Prostate gland (tissue), 2 donors: ENCODE data around the gene APOA5.

Experiments
- CTCF ChIP-seq, 4 experiments: fragments of 200-600 bp in 2 of 4; fragments of 450-650 bp in 2 of 4; sonication (generic) in 2 of 4; IDR thresholded peaks; 1 replicate in 3 of 4; 2 replicates in 1 of 4; pipeline ENCODE4 v1.5.1; 2016 to 2019; ENCODE audit warnings: antibody characterized with exemption in 4 of 4, mild to moderate bottlenecking in 2 of 4, moderate library complexity in 2 of 4
- POLR2A ChIP-seq: fragments of 450-650 bp; IDR thresholded peaks from one replicate; pipeline ENCODE4 v1.6.1; 2016; ENCODE audit warnings: antibody characterized with exemption, mild to moderate bottlenecking
- POLR2AphosphoS5 ChIP-seq: sonication (generic); formaldehyde crosslinking; IDR thresholded peaks from one replicate; pipeline ENCODE4 v1.6.1; 2017; ENCODE audit warnings: antibody characterized with exemption

DNA sequence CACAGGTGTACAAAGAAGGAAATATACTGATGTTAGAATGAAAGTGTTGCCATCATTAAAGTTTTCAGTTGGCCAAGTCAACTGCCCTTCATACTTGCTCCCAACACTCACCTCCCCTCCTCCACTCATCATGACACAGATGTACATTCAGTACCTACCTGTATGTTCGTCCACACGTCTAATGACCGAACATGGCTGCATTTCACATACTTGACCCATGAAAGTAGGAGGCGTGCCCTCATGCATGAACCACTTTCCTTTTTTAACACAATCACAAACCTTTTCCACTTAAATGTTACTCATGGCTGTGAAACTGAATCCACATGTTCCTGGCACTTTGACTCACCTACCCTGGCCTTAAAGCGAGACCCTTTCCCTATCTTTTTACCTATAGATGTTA lies 15.7 kb downstream of the APOA5 start:
- no peak for TF ChIP-seq CTCF (IDR thresholded peaks at IDR 0.05)
- no peak for TF ChIP-seq POLR2A
- no peak for TF ChIP-seq POLR2AphosphoS5
